Measurements from ENCODE around the gene SOS2. TPM values are rescaled to one million over a fixed set of nuclear protein-coding genes. Genes with fewer than 3 reads are reported as not detected.

Gene SOS2
- total RNA-seq, 2 experiments from 2014 or later = 19.6 to 20.9 TPM

DNA sequence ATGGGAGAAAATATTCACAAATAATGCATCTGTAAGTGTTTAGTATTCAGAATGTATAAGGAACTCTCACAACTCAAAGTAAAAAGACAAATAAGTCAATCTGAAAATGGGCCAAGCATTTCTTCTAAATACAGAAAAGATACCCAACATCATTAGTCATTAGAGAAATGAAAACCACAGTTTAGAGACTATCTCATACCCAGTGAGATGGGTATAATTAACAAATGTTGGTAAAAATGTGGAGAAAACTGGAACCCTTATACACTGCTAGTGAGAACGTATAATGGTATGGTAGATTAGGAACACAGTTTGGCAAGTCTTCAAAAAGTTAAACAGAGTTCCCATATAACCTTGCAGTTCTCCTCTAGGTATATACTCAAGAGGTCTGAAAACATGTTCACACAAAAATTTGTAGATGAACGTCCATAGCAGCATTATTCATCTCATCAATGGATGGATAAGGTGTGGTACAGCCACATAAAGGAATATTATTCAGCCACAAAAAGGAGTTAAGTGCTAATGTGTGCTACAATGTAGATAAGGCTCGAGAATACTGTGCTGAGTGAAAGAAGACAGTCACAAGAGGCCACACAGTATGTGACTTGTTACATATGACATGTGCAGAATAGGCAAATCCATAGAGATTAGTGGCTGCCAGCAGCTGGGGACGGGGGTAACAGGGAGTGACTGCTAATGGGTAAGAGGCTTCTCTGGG lies 120.9 kb downstream of the SOS2 start:
- peaks cover 45% of the 10 kb centered on the region for H3K36me3 Mint-ChIP-seq
- ChIA-PET POLR2A (no interaction called here), CTCF (interaction anchor here (1.2 kb wide), 1 partner anchor 248 kb away, joined by 3 read pairs; no protein-coding TSS in a partner anchor)
- DNase-seq = no peak
- H3K4me3 Mint-ChIP-seq = no peak overlapping the region
- peaks cover 50% of the 10 kb centered on the region for H3K4me1 Mint-ChIP-seq (ENCODE audit: low read depth)
- H3K9me3 Mint-ChIP-seq = no peaks in the 10 kb centered on the region
- no peaks in the 10 kb centered on the region for H3K27me3 Mint-ChIP-seq
- H3K27ac Mint-ChIP-seq = peak overlapping the region; percentile 46
- intact Hi-C loops (cut with micrococcal nuclease) = no loop called here

DNA sequence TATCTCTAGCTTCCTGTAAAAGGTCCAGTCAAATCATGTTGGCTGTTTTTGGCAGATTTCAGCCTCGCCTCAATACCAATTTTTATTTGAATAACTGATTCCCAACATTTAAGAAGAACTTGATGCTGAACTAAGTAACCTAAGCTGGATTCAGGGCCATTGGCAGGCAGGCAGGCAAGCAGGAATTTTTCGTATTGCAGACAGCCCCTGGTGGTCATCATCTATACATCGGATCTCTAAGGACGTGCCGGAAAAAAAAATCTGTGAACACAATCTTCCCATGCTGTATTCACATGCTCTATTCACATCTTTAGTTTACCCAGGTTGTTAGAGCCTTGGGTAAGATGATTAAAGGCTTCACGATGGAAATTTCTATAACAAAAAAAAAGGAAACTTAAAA lies 122.0 kb downstream of the SOS2 start:
- CTCF ChIA-PET = interaction anchor here (1.2 kb wide), 1 partner anchor 247 kb away, joined by 3 read pairs; no protein-coding TSS in a partner anchor
- peaks cover 46% of the 10 kb centered on the region for H3K4me1 Mint-ChIP-seq (ENCODE audit: low read depth)

DNA sequence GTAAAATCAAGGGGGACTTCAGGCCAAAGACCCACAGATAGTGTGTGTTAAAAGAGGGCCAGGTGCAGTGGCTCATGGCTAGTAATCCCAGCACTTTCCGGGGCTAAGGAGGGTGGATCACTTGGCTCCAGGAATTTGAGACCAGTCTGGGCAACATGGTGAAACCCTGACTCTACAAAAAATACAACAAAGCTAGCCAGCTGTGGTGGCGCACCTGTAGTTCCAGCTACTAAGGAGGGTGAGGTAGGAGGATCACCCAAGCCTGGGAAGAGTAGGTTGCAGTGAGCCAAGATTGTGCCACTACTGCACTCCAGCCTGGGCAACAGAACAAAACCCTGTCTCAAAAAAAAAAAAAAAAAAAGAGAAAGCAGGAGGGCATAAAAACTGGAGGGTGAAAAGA lies 123.5 kb downstream of the SOS2 start:
- Mint-ChIP-seq H3K27ac (peak overlapping the region; percentile 11), H3K9me3 (no peaks in the 10 kb centered on the region), H3K27me3 (no peaks in the 10 kb centered on the region), H3K36me3 (peaks cover 38% of the 10 kb centered on the region), H3K4me1 (ENCODE audit: low read depth) (peaks cover 45% of the 10 kb centered on the region), H3K4me3 (no peak overlapping the region)
- POLR2A ChIA-PET = interaction anchor here (0.6 to 1.5 kb wide), 6 partner anchors 8 to 342 kb away, joined by 3 to 5 read pairs (median 3); partner anchors contain the start of gene VCPKMT
- CTCF ChIA-PET = interaction anchor here (0.6 to 5.3 kb wide), 7 partner anchors 20 to 255 kb away, joined by 3 to 43 read pairs (median 4); partner anchors contain the start of gene NEMF
- intact Hi-C loops (cut with micrococcal nuclease) = no loop called here
- DNase-seq = no peak

More for the DNA sequence above, 122.0 kb downstream of the SOS2 start:
- Mint-ChIP-seq H3K27me3 (no peaks in the 10 kb centered on the region), H3K27ac (no peak overlapping the region), H3K36me3 (peaks cover 45% of the 10 kb centered on the region), H3K4me3 (no peak overlapping the region), H3K9me3 (no peaks in the 10 kb centered on the region)
- no peak for DNase-seq
- intact Hi-C loops (cut with micrococcal nuclease) = no loop called here
- POLR2A ChIA-PET = no interaction called here

DNA sequence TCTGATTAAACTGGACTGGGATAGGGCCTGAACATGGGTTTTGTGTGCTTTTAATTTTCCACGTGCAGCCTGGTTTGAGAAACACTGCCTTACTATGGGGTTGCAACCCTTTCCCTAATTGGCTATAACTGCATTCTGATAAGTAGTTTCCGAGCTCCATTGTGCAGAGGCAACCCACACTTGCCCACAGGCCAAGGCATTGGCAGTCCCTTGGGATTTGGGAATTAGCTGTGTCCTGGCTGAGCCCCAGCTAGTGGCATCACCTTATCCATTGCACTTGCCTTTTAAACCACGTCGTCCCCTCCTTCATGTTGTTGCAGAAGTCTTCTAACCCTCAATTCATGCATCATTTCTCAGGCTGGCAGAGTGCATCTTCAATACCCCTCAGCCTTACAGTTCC lies 125.2 kb downstream of the SOS2 start:
- peak overlapping the region; percentile 35 for H3K27ac Mint-ChIP-seq
- peaks cover 28% of the 10 kb centered on the region for H3K36me3 Mint-ChIP-seq
- H3K9me3 Mint-ChIP-seq = no peaks in the 10 kb centered on the region
- CTCF ChIA-PET = interaction anchor here (1.2 to 5.3 kb wide), 7 partner anchors 10 to 253 kb away, joined by 3 to 43 read pairs (median 10); partner anchors contain the start of gene NEMF
- peaks cover 38% of the 10 kb centered on the region for H3K4me1 Mint-ChIP-seq (ENCODE audit: low read depth)
- intact Hi-C loops (cut with micrococcal nuclease) = no loop called here
- no peak for DNase-seq
- no peak overlapping the region for H3K4me3 Mint-ChIP-seq
- no peaks in the 10 kb centered on the region for H3K27me3 Mint-ChIP-seq
- POLR2A ChIA-PET = no interaction called here

DNA sequence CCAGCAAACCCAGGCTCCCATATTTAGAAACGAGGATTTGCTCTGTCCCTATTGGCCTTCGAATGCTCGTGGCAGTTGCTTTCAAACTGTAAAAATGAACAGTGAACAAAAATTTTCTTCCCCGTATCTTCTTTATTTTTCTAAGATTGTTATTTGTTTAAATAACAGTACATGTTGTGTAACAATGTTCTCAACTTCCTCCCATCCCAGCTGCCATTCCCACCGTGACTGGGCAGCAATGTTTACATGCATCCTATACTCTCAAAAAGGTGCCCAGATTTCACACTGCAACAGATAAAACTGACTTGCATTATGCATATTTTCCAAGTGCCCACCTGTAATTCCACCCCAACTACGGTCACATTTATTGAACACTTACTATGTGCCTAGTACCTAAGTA lies 127.8 kb downstream of the SOS2 start:
- peaks cover 45% of the 10 kb centered on the region for H3K4me1 Mint-ChIP-seq (ENCODE audit: low read depth)
- intact Hi-C loops (cut with micrococcal nuclease) = no loop called here
- ChIA-PET CTCF (interaction anchor here (1.1 to 5.3 kb wide), 10 partner anchors 14 to 470 kb away, joined by 3 to 43 read pairs (median 8); partner anchors contain the start of gene NEMF), POLR2A (interaction anchor here (1.2 to 1.7 kb wide), 2 partner anchors 42 to 65 kb away, joined by 3 to 9 read pairs; no protein-coding TSS in a partner anchor)
- DNase-seq = no peak
- H3K27ac Mint-ChIP-seq = peak overlapping the region; percentile 77
- no peaks in the 10 kb centered on the region for H3K9me3 Mint-ChIP-seq
- no peak overlapping the region for H3K4me3 Mint-ChIP-seq
- peaks cover 10% of the 10 kb centered on the region for H3K36me3 Mint-ChIP-seq
- no peaks in the 10 kb centered on the region for H3K27me3 Mint-ChIP-seq

DNA sequence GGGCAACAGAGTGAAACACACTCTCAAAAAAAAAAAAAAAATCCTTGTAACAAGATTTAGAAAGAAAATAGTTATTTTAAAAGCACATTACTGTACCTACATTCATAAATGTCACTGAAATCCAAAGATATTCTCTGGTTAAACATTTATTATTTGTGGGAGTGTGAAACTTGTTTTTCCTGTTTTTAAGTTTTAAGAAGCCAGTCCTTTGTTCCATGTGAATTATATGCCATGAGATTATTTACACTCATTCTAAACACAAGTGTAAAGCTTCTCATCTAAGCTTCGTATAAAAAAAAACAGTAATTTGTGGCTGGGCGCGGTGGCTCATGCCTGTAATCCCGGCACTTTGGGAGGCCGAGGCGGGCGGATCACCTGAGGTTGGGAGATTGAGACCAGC lies 130.0 kb downstream of the SOS2 start:
- no peak for DNase-seq
- intact Hi-C loops (cut with micrococcal nuclease) = no loop called here
- Mint-ChIP-seq H3K4me3 (no peak overlapping the region), H3K27me3 (no peaks in the 10 kb centered on the region), H3K4me1 (ENCODE audit: low read depth) (peaks cover 48% of the 10 kb centered on the region), H3K27ac (no peak overlapping the region), H3K9me3 (no peaks in the 10 kb centered on the region), H3K36me3 (peaks cover 3% of the 10 kb centered on the region)
- CTCF ChIA-PET = interaction anchor here (0.6 to 2.5 kb wide), 5 partner anchors 21 to 249 kb away, joined by 3 to 10 read pairs (median 3); partner anchors contain the start of gene NEMF
- POLR2A ChIA-PET = interaction anchor here (1.7 kb wide), 1 partner anchor 239 kb away, joined by 6 read pairs; no protein-coding TSS in a partner anchor

DNA sequence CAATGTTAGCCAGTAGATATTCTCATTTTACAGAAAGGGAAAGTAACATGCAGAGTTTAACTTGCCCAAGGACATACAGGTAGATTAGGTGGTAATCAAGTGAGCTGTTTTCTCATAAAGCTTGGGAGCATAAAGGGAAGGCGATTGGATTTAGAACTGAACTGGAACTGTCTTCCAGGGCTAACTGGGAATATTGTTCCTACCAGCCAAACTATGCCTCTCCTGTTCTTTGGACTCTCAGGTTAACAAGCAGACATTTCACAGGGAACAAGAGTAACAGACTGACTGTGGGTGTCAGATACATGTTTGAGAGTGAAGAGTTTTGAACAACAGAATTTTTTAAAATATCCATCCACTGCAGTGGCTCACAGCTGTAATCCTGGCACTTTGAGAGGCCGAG lies 130.6 kb downstream of the SOS2 start:
- CTCF ChIA-PET = interaction anchor here (0.7 to 2.5 kb wide), 4 partner anchors 235 to 248 kb away, joined by 3 to 10 read pairs (median 4); partner anchors contain the start of gene NEMF

DNA sequence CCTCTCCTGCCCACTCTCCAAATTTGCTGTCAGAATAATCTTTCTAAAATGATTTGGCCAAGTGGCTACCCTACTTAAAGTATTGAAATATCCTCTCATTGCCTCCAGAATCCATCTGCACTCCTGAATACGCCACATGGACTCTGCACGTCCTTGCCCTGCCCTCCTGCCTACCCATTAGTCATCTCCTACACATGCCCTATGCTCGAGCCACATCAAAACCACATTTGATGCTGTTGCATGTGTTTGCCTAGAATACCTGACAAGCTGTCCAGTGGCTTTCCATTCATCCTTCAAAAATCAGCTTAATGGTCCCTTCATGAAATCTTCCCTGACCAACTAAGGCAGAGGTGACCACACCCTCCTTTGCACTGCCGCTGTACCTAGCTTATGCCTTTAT lies 132.0 kb downstream of the SOS2 start:
- Mint-ChIP-seq H3K4me3 (no peak overlapping the region), H3K27ac (no peak overlapping the region)
- POLR2A ChIA-PET = interaction anchor here (0.9 kb wide), 1 partner anchor 37 kb away, joined by 3 read pairs; no protein-coding TSS in a partner anchor

More for the DNA sequence above, 130.6 kb downstream of the SOS2 start:
- Mint-ChIP-seq H3K4me3 (no peak overlapping the region), H3K36me3 (peaks cover 4% of the 10 kb centered on the region), H3K27me3 (no peaks in the 10 kb centered on the region), H3K9me3 (no peaks in the 10 kb centered on the region), H3K27ac (no peak overlapping the region), H3K4me1 (ENCODE audit: low read depth) (peaks cover 54% of the 10 kb centered on the region)
- POLR2A ChIA-PET = interaction anchor here (1.7 kb wide), 1 partner anchor 238 kb away, joined by 6 read pairs; no protein-coding TSS in a partner anchor
- intact Hi-C loops (cut with micrococcal nuclease) = no loop called here
- DNase-seq = no peak

DNA sequence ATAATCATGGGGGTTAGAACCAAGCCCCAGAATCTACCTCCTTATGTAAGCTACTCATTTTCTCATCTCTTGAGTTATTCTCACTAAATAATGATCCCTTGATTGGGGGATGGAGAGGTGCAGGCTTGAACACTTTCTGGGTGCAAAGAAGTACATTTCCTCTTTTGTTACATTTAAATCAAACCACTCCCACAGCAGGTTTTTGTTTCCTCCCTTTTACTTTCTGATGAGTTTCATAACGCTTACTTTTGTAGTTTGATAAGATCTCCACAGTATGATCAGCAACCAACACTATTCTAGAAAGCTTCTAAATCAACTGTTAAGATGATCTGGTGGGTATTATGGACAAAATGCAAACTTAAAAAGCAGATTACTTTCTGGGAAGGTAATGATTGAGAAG lies 135.5 kb downstream of the SOS2 start:
- no peak for DNase-seq
- peaks cover 57% of the 10 kb centered on the region for H3K4me1 Mint-ChIP-seq (ENCODE audit: low read depth)
- intact Hi-C loops (cut with micrococcal nuclease) = loop anchor here (1.0 kb wide), 1 partner anchor 13 kb away; no protein-coding TSS in a partner anchor
- no peaks in the 10 kb centered on the region for H3K9me3 Mint-ChIP-seq
- CTCF ChIA-PET = interaction anchor here (0.7 to 3.9 kb wide), 8 partner anchors 9 to 436 kb away, joined by 3 to 28 read pairs (median 4); partner anchors contain the start of genes MAP4K5 and NEMF
- POLR2A ChIA-PET = interaction anchor here (0.6 to 1.8 kb wide), 9 partner anchors 8 to 233 kb away, joined by 3 to 11 read pairs (median 3); no protein-coding TSS in a partner anchor
- H3K27ac Mint-ChIP-seq = peak overlapping the region; percentile 67
- peak overlapping the region; percentile 28 for H3K4me3 Mint-ChIP-seq
- no peaks in the 10 kb centered on the region for H3K27me3 Mint-ChIP-seq
- peaks cover 5% of the 10 kb centered on the region for H3K36me3 Mint-ChIP-seq

More for the DNA sequence above, 132.0 kb downstream of the SOS2 start:
- intact Hi-C loops (cut with micrococcal nuclease) = no loop called here
- Mint-ChIP-seq H3K4me1 (ENCODE audit: low read depth) (peaks cover 54% of the 10 kb centered on the region), H3K27me3 (no peaks in the 10 kb centered on the region), H3K9me3 (no peaks in the 10 kb centered on the region), H3K36me3 (peaks cover 7% of the 10 kb centered on the region)
- no peak for DNase-seq
- CTCF ChIA-PET = interaction anchor here (0.7 to 1.2 kb wide), 3 partner anchors 32 to 234 kb away, joined by 3 to 5 read pairs (median 3); no protein-coding TSS in a partner anchor

DNA sequence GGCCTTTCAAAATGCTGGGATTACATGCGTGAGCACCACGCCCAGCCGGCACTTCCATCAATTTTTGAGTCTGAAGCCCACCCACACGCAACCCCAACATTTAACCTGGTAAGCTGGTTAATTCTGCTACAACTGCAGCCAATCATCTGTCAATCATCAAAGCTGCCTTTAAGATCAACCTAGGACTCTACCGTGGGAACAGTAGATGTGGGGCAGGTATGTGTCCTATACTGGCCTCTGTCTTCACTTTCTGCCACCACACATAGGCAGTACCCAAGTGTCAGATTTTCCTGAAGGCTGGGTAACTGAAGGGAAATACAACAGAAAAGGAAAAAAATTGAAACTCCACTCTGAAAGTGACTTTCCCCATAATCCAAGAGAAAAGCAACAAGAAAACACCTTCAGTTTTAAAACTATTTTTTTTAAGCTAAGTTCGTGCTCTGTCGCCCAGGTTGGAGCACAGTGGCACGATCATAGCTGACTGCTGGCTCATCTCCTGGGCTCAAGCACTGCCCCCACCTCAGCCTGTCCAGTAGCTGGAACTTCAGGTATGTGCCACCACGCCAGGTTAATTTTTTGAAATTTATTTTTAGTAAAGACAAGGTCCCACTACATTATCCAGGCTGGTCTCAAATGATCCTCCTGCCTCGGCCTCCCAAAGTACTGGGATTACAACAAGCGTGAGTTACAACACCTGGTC lies 137.2 kb downstream of the SOS2 start:
- CTCF ChIA-PET = interaction anchor here (0.6 to 0.9 kb wide), 4 partner anchors 10 to 242 kb away, joined by 3 to 4 read pairs (median 4); partner anchors contain the start of gene NEMF
- intact Hi-C loops (cut with micrococcal nuclease) = no loop called here
- DNase-seq = no peak
- Mint-ChIP-seq H3K36me3 (peaks cover 5% of the 10 kb centered on the region), H3K27ac (no peak overlapping the region), H3K4me1 (ENCODE audit: low read depth) (peaks cover 50% of the 10 kb centered on the region), H3K27me3 (no peaks in the 10 kb centered on the region), H3K4me3 (no peak overlapping the region), H3K9me3 (no peaks in the 10 kb centered on the region)
- POLR2A ChIA-PET = interaction anchor here (1.0 kb wide), 1 partner anchor 11 kb away, joined by 5 read pairs; no protein-coding TSS in a partner anchor

DNA sequence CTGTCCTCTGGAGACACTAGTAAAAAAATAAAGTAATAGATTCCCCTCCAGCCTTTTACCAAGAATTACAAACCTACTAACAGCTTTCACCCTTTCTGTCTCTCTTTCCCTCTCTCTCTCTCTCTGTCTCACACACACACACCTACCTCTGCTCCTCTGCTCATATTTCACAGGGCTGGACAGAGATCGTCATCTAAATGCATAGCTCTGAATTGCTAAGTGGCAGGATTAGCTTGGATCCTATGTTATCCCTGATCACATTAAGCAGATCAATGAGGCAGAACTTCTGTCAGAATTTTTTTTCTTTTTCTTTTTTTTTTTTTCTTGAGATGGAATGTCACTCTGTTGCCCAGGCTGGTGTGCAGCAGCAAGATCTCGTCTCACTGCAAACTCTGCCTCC lies 137.9 kb downstream of the SOS2 start:
- H3K27ac Mint-ChIP-seq = no peak overlapping the region
- no peaks in the 10 kb centered on the region for H3K9me3 Mint-ChIP-seq
- H3K4me3 Mint-ChIP-seq = no peak overlapping the region
- POLR2A ChIA-PET = interaction anchor here (1.0 kb wide), 1 partner anchor 10 kb away, joined by 5 read pairs; no protein-coding TSS in a partner anchor
- H3K4me1 Mint-ChIP-seq (ENCODE audit: low read depth) = peaks cover 54% of the 10 kb centered on the region
- peaks cover 5% of the 10 kb centered on the region for H3K36me3 Mint-ChIP-seq
- CTCF ChIA-PET = interaction anchor here (0.7 to 0.9 kb wide), 3 partner anchors 11 to 241 kb away, joined by 3 to 4 read pairs (median 4); partner anchors contain the start of gene NEMF
- no peak for DNase-seq
- no peaks in the 10 kb centered on the region for H3K27me3 Mint-ChIP-seq
- intact Hi-C loops (cut with micrococcal nuclease) = no loop called here
